Measurements from ENCODE around the gene SERINC5.
"Not testable (repeated sequence)": the region's sequence is repeated elsewhere in the genome, so short reads cannot be mapped to it uniquely, and the experiment has no call there.

Gene SERINC5

DNA sequence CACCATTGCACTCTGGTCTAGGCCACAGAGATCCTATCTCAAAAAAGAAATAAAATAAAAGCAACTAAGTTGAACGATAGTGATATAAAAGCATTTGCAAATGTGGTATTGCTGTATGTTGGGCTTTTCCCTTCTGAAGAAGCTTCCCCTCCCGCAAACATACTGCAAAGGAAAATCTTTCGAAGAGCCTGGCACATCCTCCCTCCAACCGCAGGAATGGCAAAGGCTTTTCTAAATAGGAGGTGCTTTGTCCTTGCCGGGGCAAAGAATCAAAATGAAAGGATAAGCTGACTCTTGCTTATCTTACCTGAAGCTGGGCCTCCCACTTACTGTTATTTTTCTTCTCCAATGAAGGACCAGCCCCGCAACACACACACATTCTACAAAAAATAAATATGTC lies 45.8 kb downstream of the SERINC5 start:
- no peak for DNase-seq (ENCODE audit: low read depth)
- TF ChIP-seq, protein P1, sequence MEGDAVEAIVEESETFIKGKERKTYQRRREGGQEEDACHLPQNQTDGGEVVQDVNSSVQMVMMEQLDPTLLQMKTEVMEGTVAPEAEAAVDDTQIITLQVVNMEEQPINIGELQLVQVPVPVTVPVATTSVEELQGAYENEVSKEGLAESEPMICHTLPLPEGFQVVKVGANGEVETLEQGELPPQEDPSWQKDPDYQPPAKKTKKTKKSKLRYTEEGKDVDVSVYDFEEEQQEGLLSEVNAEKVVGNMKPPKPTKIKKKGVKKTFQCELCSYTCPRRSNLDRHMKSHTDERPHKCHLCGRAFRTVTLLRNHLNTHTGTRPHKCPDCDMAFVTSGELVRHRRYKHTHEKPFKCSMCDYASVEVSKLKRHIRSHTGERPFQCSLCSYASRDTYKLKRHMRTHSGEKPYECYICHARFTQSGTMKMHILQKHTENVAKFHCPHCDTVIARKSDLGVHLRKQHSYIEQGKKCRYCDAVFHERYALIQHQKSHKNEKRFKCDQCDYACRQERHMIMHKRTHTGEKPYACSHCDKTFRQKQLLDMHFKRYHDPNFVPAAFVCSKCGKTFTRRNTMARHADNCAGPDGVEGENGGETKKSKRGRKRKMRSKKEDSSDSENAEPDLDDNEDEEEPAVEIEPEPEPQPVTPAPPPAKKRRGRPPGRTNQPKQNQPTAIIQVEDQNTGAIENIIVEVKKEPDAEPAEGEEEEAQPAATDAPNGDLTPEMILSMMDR (conservative IDR thresholded peaks at IDR 0.05; ENCODE audit: low read length) = no peak
- H3K4me3 ChIP-seq (ENCODE audit: low read length) = no peak overlapping the region

DNA sequence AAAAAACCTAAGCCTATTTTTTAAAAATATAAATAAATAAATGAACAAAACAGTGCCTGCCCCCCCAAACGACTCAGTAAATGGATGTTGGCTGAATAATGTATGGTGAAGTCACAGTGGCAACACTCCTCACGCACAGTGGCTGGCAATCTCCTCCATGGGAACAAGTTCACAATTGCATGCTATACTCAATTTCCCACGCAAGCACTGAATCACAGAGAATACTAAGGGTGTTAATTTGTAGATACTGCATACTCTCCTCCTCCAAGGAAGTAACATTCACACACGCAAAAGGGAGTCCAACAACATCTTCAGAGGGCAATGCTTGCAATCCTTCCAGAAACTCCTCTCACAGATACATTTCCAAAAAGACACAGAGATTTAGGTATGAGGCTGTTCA lies 47.5 kb downstream of the SERINC5 start:
- no peak overlapping the region for H3K4me3 ChIP-seq (ENCODE audit: low read length)
- TF ChIP-seq, protein P1 (conservative IDR thresholded peaks at IDR 0.05; ENCODE audit: low read length) = no peak
- DNase-seq (ENCODE audit: low read depth) = no peak

DNA sequence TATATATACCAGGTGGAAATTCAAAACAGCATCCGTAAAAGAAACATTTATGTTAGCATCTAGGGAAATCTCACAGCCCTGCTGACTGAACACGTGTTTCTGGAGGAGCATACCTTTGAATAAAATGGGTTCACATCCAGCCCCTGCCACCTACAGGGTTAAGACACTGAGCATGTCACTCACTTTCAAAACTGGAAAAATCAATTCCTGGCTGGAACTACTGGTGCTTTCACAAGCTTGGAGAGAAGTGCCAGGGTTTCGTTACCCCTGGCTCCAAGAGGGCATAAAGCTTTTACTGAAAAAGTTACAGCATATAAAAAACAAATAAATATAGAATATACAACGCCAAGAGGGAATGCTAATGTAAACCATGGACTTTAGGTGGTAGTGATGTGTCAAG lies 48.0 kb downstream of the SERINC5 start:
- DNase-seq (ENCODE audit: low read depth) = no peak
- no peak overlapping the region for H3K4me3 ChIP-seq (ENCODE audit: low read length)
- TF ChIP-seq, protein P1 (conservative IDR thresholded peaks at IDR 0.05; ENCODE audit: low read length) = no peak

DNA sequence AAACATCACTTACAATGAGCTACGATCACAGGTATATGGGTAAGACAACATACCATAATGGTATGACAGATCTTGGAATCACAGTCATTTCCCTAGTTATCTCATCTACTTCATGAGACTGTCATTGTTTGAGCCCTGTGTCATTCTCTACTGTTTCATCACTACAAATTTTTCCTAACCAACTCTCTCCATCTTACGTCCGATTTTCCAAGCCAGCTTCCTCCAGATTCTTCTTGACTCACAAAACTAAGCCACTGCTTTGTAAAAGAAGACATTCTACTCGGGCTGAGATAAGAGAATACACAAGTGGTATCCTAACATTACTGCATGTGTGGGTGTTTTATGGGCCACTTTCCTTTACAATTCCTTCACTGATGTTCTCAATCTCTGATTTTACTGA lies 49.6 kb downstream of the SERINC5 start:
- no peak overlapping the region for H3K4me3 ChIP-seq (ENCODE audit: low read length)
- TF ChIP-seq, protein P1 (conservative IDR thresholded peaks at IDR 0.05; ENCODE audit: low read length) = no peak

DNA sequence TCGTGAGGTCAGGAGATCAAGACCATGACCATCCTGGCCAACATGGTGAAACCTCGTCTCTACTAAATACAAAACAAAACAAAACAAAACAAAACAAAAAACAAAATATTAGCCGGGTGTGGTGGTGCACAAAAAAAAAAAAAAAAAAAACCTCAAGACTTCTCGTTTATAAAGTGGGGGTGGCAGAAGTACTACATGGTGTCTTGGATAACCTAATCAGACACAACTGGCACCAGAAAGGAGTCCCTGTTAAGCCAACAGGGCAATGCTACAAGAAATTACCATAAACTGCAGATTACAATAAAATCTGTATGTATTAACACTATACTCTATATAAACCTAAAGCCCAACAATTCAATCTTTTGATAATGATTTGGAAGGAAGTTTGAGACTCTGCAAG lies 50.0 kb downstream of the SERINC5 start:
- no peak overlapping the region for H3K4me3 ChIP-seq (ENCODE audit: low read length)
- TF ChIP-seq, protein P1 (conservative IDR thresholded peaks at IDR 0.05; ENCODE audit: low read length) = no peak
- DNase-seq (ENCODE audit: low read depth) = no peak

More for the DNA sequence above, 49.6 kb downstream of the SERINC5 start:
- DNase-seq (ENCODE audit: low read depth) = peak; percentile 57

DNA sequence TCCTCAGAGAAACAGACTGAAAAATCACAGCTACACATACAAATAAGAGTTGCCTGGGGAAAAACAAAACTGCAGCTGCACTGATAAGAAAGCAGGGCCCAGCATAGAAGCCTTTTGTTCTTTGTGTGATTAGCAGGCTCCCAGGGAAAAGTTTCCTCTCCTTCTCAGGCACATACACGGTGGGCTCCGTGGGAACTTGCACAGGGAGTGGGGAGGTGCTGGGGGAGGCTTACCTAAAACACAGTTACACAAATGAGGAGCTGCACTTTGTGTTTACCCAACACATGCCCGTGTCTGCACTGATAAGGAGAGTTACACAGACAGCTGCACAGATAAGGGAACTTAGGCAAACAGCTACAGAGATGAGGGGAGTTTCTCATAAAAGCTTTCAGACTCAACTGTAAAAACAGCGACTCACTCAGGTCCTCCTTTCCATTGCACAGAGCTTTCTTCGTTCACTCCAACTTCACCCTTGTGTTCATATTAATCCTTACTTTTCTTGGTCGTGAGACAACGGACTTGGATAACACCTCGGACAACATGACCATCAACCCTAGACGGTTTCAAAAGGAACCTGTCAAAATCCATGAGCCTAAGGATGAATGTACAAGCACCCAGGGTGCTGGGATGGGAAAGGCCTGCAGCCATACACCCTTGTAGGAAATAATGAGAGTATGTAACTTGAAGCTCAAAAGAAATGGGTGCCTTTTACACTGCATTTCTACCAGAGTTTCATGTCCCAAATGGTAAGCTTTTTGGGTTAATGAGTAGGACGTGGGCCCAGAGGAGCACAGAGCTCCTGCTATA lies 50.8 kb downstream of the SERINC5 start:
- DNase-seq (ENCODE audit: low read depth) = no peak
- TF ChIP-seq, protein P1 (conservative IDR thresholded peaks at IDR 0.05; ENCODE audit: low read length) = no peak
- H3K4me3 ChIP-seq (ENCODE audit: low read length) = no peak overlapping the region

DNA sequence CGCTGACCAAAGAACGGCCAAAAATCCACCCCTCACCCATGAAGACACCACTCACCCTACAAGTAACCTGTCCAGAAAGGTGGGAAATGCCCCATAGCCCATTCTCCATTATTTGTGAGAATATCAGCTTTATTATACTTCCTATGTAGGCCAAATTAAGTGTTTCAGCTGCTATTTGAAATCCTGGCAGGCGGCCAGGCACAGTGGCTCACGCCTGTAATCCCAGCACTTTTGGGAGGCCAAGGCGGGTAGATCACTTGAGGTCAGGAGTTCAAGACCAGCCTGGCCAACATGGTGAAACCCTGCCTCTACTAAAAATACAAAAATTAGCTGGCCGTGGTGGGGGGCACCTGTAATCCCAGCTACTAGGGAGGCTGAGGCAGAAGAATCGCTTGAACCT lies 54.1 kb downstream of the SERINC5 start:
- not testable (repeated sequence) for H3K4me3 ChIP-seq (ENCODE audit: low read length); DNase-seq (ENCODE audit: low read depth)
